Measurements from ENCODE around the gene STX5. TPM values are rescaled to one million over a fixed set of nuclear protein-coding genes. Genes with fewer than 3 reads are reported as not detected.

STX5 gene
- total and polyA plus RNA-seq, 9 of the 15 experiments (the other 6 are each of a cell fraction or from before 2014, with no cell fraction given) = 2.8 to 28.6 (median 23.7) TPM

GRCh38 chr11:62880803-62881578 lies 49.1 kb upstream of the STX5 start, which contains the start of gene SLC3A2:
Gene SLC3A2, plus strand, starts transcription at chr11:62880896. Its CDS starts 128 bp downstream, at chr11:62881024.
- FAIRE-seq = no peak
- BruUV-seq (replicated peaks) = TSS peak; percentile 93
- peak; percentile 88 for ATAC-seq
- TF ChIP-seq MEF2A (IDR thresholded peaks at IDR 0.05; ENCODE audit: control insufficient read depth, low read depth, low read length) (no peak), ZNF644 (tag; IDR thresholded peaks at IDR 0.05; ENCODE audit: low read depth) (peak; percentile 11; the same call in 1 of the 2 replicates), E4F1 (CRISPR knock-in tag; IDR thresholded peaks at IDR 0.05; ENCODE audit: borderline replicate concordance) (no peak), ZNF79 (CRISPR knock-in tag; IDR thresholded peaks at IDR 0.05; ENCODE audit: low read depth) (no peak), DDX20 (tag; IDR thresholded peaks at IDR 0.05; ENCODE audit: low read depth) (no peak), GABPB1 (CRISPR knock-in tag; IDR thresholded peaks at IDR 0.05) (peak; percentile 81), ZKSCAN8 (CRISPR knock-in tag; IDR thresholded peaks at IDR 0.05) (0 out of 2 replicates have a peak, but pooled peaks have one; percentile 23), HLTF (IDR thresholded peaks at IDR 0.05) (0 out of 2 replicates have a peak, but pooled peaks have one; percentile 35), ZNF639 (CRISPR knock-in tag; conservative IDR thresholded peaks at IDR 0.05 in 1 of 2, IDR thresholded peaks at IDR 0.05 in 1 of 2) (peak in 1 of 2 experiments; percentile 78; a peak in 1 of 4 replicates), SRSF3 (IDR thresholded peaks at IDR 0.05; ENCODE audit: insufficient read depth, low read length) (peak; percentile 71; the same call in 1 of the 2 replicates), E2F6 (IDR thresholded peaks at IDR 0.05; ENCODE audit: borderline replicate concordance in 1 of 2, extremely low read depth in 1 of 2, insufficient read depth in 1 of 2, insufficient read length in 1 of 2, low read depth in 1 of 2, low read length in 1 of 2, poor library complexity in 1 of 2, severe bottlenecking in 1 of 2) (peak; percentile 83 to 86), ZNF57 (CRISPR knock-in tag; IDR thresholded peaks at IDR 0.05) (no peak), RBM22 (IDR thresholded peaks at IDR 0.05; ENCODE audit: low read depth, low read length, poor library complexity, severe bottlenecking) (peak; percentile 95), SAFB (IDR thresholded peaks at IDR 0.05; ENCODE audit: borderline replicate concordance, low read depth, low read length) (peak; percentile 52; the same call in 1 of the 2 replicates)

More at GRCh38 chr11:62880803-62881578, 49.1 kb upstream of the STX5 start, which contains the start of gene SLC3A2:
- peak; percentile 83 to 95 (median 86) for DNase-seq (ENCODE audit: extremely low read depth in 1 of 4, low spot score in 3 of 4)
- Histone ChIP-seq H3K36me3 (ENCODE audit: control insufficient read depth, insufficient read depth, low read length) (peaks cover 83% of the 10 kb centered on the region), H3K9me3 (replicated peaks; ENCODE audit: control insufficient read depth, insufficient read depth, low read depth, low read length) (no peaks in the 10 kb centered on the region), H3K4me2 (ENCODE audit: insufficient read depth, low read length) (peak within 1 kb of the TSS; percentile 100), H3K4me3 (peak within 1 kb of the TSS; percentile 56), H3K9me1 (ENCODE audit: control insufficient read depth, insufficient read depth, low read length) (peaks cover 2% of the 10 kb centered on the region), H3K79me2 (ENCODE audit: control insufficient read depth, insufficient read depth, low read length) (peaks cover 95% of the 10 kb centered on the region), H3K27me3 (ENCODE audit: control insufficient read depth in 2 of 2, insufficient read depth in 2 of 2, low read length in 2 of 2) (no peaks in the 10 kb centered on the region), H3K9ac (ENCODE audit: insufficient read depth in 1 of 2, low read depth in 2 of 2, low read length in 2 of 2) (peak within 1 kb of the TSS; percentile 100), H2AFZ (ENCODE audit: low read depth, low read length) (peak within 1 kb of the TSS; percentile 69), H4K20me1 (replicated peaks; ENCODE audit: control insufficient read depth, insufficient read depth, low read length) (peaks cover 42% of the 10 kb centered on the region), H3K27ac (ENCODE audit: extremely low read depth, low read depth, low read length) (peak within 1 kb of the TSS; percentile 95), H3K4me1 (replicated peaks in 1 of 2; ENCODE audit: control insufficient read depth in 2 of 2, insufficient read depth in 2 of 2, low read length in 2 of 2) (peaks cover 56 to 58% of the 10 kb centered on the region in 2 experiments)
- ChIA-PET POLR2A (interaction anchor here (0.6 to 13.1 kb wide), 30 partner anchors 10 to 922 kb away, joined by 3 to 180 read pairs (median 4); partner anchors contain the start of genes C11orf98, CSKMT, EEF1G and HNRNPUL2), CTCF (ENCODE audit: low intra/inter-chr PET ratio) (interaction anchor here (1.0 to 1.8 kb wide), 2 partner anchors 94 to 486 kb away, joined by 4 to 6 read pairs; partner anchors contain the start of gene TMEM179B)
- in situ Hi-C loops (cut with MboI) (no loop called here), intact Hi-C loops (cut with micrococcal nuclease) (loop anchor here (1.0 to 10.0 kb wide), 5 partner anchors 18 to 286 kb away; partner anchors contain the start of genes TMEM179B and TUT1)
- under 1% methylated on average over 59 of the region's 69 CpGs for WGBS (ENCODE audit: insufficient coverage, low coverage, missing lambda C conversion rate)

Data from K562 (cell line).